HCT116 (cell line): ENCODE results near the gene CPT2. TPM values are rescaled to one million over a fixed set of nuclear protein-coding genes. Genes with fewer than 3 reads are reported as not detected.

Experiments used
- ATAC-seq: fragments of 200-7000 bp; cut with Tn5 transposase; 2 replicates; pipeline ENCODE4 v1.9.1; 2020; ENCODE audit warnings: mild to moderate bottlenecking, moderate library complexity
- BruUV-seq: library from RNA; stranded (reverse); fragments of 400-500 nt; replicated peaks from 2 replicates; lab custom pipeline; 2021; lab: Mats Ljungman, UMichigan
- CTCF ChIA-PET: fragments of 300-600 bp; sonication (Branson Sonifier 250); formaldehyde crosslinking; loops from one replicate; lab custom pipeline; 2021; ENCODE audit warnings: antibody characterized with exemption; lab: Charles Lee
- POLR2A ChIA-PET: fragments of 300-600, 350-600 bp; sonication (Branson Sonifier 250); formaldehyde crosslinking; loops from one replicate; lab custom pipeline; 2021; ENCODE audit warnings: antibody characterized with exemption; lab: Charles Lee
- RAD21 ChIA-PET, 2 experiments: fragments of 300-600 bp; sonication (Branson Sonifier 250); formaldehyde crosslinking; loops; one replicate each; lab custom pipeline; 2023; ENCODE audit warnings: low total read pairs in 2 of 2; ENCODE audit not compliant: uncharacterized antibody in 2 of 2, unreplicated experiment in 2 of 2, low non-redundant PET in 1 of 2; lab: Charles Lee
- DNase-seq: peaks from one replicate; pipeline ENCODE4 v3.0.0-alpha.2; 2010; ENCODE audit warnings: low read depth, low spot score
- H2AFZ ChIP-seq: fragments of 200-600 bp; shearing (Covaris generic), sonication (generic); 2 replicates; pipeline ENCODE4 v1.6.1; 2017; ENCODE audit warnings: low read depth, mixed run types, mixed read lengths, antibody characterized with exemption, low read length; ENCODE audit not compliant: poor library complexity, severe bottlenecking
- H3K27ac ChIP-seq: 2 replicates; pipeline ENCODE4 v1.5.1; 2012; ENCODE audit warnings: low read depth, low read length
- H3K27me3 ChIP-seq: fragments of 200-600 bp; sonication (generic); 2 replicates; pipeline ENCODE4 v1.6.1; 2016; ENCODE audit warnings: mixed run types, low read length, mixed read lengths; ENCODE audit not compliant: insufficient read depth
- H3K36me3 ChIP-seq, 2 experiments: fragments of 200-500 bp in 1 of 2; fragments of 200-600 bp in 1 of 2; sonication (Bioruptor generic) in 1 of 2; sonication (generic) in 1 of 2; 2 replicates each; pipeline versions ENCODE4 v1.5.1 to v1.6.1; 2014 to 2016; ENCODE audit warnings: low read length in 2 of 2, inconsistent platforms in 1 of 2, mixed read lengths in 1 of 2, mixed run types in 1 of 2; ENCODE audit not compliant: insufficient read depth in 2 of 2, control insufficient read depth in 1 of 2
- H3K4me1 ChIP-seq, 2 experiments: fragments of 200-600 bp in 1 of 2; sonication (generic) in 1 of 2; 2 replicates each; pipeline versions ENCODE4 v1.5.1 to v1.6.1; 2012 to 2017; ENCODE audit warnings: low read length in 2 of 2, inconsistent platforms in 1 of 2, mild to moderate bottlenecking in 1 of 2, mixed read lengths in 1 of 2, mixed run types in 1 of 2, moderate library complexity in 1 of 2; ENCODE audit not compliant: insufficient read depth in 2 of 2, control insufficient read depth in 1 of 2
- H3K4me2 ChIP-seq: fragments of 200-600 bp; sonication (generic); 2 replicates; pipeline ENCODE4 v1.6.1; 2017; ENCODE audit warnings: mixed run types, low read length, mixed read lengths
- H3K4me3 ChIP-seq, 2 experiments: fragments of 200-600 bp in 1 of 2; sonication (generic) in 1 of 2; replicated peaks in 1 of 2; 2 replicates each; pipeline ENCODE4 v1.5.1; 2011 to 2016; ENCODE audit warnings: low read length in 2 of 2, control low read depth in 1 of 2, low read depth in 1 of 2, mild to moderate bottlenecking in 1 of 2, mixed read lengths in 1 of 2, mixed run types in 1 of 2
- H3K79me2 ChIP-seq: fragments of 200-600 bp; sonication (generic); 2 replicates; pipeline ENCODE4 v1.6.1; 2017; ENCODE audit warnings: mild to moderate bottlenecking, mixed run types, low read length, moderate library complexity, mixed read lengths; ENCODE audit not compliant: insufficient read depth
- H3K9ac ChIP-seq: fragments of 200-600 bp; sonication (generic); 2 replicates; pipeline ENCODE4 v1.6.1; 2016; ENCODE audit warnings: low read length, mixed read lengths
- H3K9me2 ChIP-seq: fragments of 200-600 bp; sonication (generic), shearing (Covaris generic); 2 replicates; pipeline ENCODE4 v1.6.1; 2017; ENCODE audit warnings: mixed run types, mild to moderate bottlenecking, moderate library complexity; ENCODE audit not compliant: insufficient read depth
- H3K9me3 ChIP-seq, 2 experiments: fragments of 200-500 bp in 1 of 2; fragments of 200-600 bp in 1 of 2; sonication (Bioruptor generic) in 1 of 2; sonication (generic) in 1 of 2; 2 replicates each; pipeline ENCODE4 v1.6.1; 2014 to 2017; ENCODE audit warnings: low read length in 2 of 2, mixed read lengths in 2 of 2, inconsistent platforms in 1 of 2, low read depth in 1 of 2, mild to moderate bottlenecking in 1 of 2, mixed run types in 1 of 2, moderate library complexity in 1 of 2; ENCODE audit not compliant: control insufficient read depth in 1 of 2, insufficient read depth in 1 of 2
- H4K20me1 ChIP-seq: fragments of 200-600 bp; sonication (generic), shearing (Covaris generic); 2 replicates; pipeline ENCODE4 v1.6.1; 2017; ENCODE audit warnings: mixed run types, mild to moderate bottlenecking, moderate library complexity; ENCODE audit not compliant: insufficient read depth
- CBX3 ChIP-seq: IDR thresholded peaks from 2 replicates; pipeline ENCODE4 v1.6.1; 2012; ENCODE audit warnings: low read depth
- CEBPB ChIP-seq: IDR thresholded peaks from 2 replicates; pipeline ENCODE4 v1.6.1; 2012; ENCODE audit warnings: low read depth
- ELF1 ChIP-seq: IDR thresholded peaks from 2 replicates; pipeline ENCODE4 v1.6.1; 2012; ENCODE audit warnings: low read depth, borderline replicate concordance
- EZH2 ChIP-seq: fragments of 200-600 bp; sonication (generic); IDR thresholded peaks from 2 replicates; pipeline ENCODE4 v1.6.1; 2017; ENCODE audit warnings: antibody characterized with exemption, mixed run types
- EZH2phosphoT487 ChIP-seq: fragments of 200-600 bp; IDR thresholded peaks from 2 replicates; pipeline ENCODE4 v1.6.1; 2018; ENCODE audit warnings: antibody characterized with exemption, borderline replicate concordance
- FOSL1 ChIP-seq: IDR thresholded peaks from 2 replicates; pipeline ENCODE4 v1.6.1; 2012; ENCODE audit warnings: low read depth
- JUND ChIP-seq: IDR thresholded peaks from 2 replicates; pipeline ENCODE4 v1.6.1; 2012
- MAX ChIP-seq: IDR thresholded peaks from 2 replicates; pipeline ENCODE4 v1.6.1; 2012
- POLR2A ChIP-seq: IDR thresholded peaks from 2 replicates; pipeline ENCODE4 v1.7.0; 2011; ENCODE audit warnings: borderline replicate concordance; ENCODE audit not compliant: insufficient read depth, insufficient read length; ENCODE audit errors: extremely low read depth
- REST ChIP-seq: IDR thresholded peaks from 2 replicates; pipeline ENCODE4 v1.6.1; 2012; ENCODE audit warnings: low read depth
- SIN3A ChIP-seq: IDR thresholded peaks from 2 replicates; pipeline ENCODE4 v1.6.1; 2012; ENCODE audit warnings: low read depth
- SP1 ChIP-seq: IDR thresholded peaks from 2 replicates; pipeline ENCODE4 v1.6.1; 2012; ENCODE audit warnings: low read depth
- TCF7L2 ChIP-seq: IDR thresholded peaks from 2 replicates; pipeline ENCODE4 v1.7.0; 2011; ENCODE audit warnings: borderline replicate concordance, inconsistent platforms; ENCODE audit not compliant: insufficient read depth, insufficient read length; ENCODE audit errors: extremely low read depth
- ZNF274 ChIP-seq: fragments of 200-500 bp; sonication (Bioruptor generic); IDR thresholded peaks from 2 replicates; pipeline ENCODE4 v1.6.1; 2014; ENCODE audit warnings: mild to moderate bottlenecking, low read depth, low read length, inconsistent platforms
- intact Hi-C: fragments of 100-400 bp; cut with micrococcal nuclease; formaldehyde crosslinking; loops from 2 replicates; pipeline ENCODE4 v1.10.0; 2022
- total RNA-seq: library from RNA; stranded (reverse); gene quantifications from one replicate; pipeline ENCODE4 v1.2.1, GENCODE V29; 2021; ENCODE audit not compliant: unreplicated experiment
- TF ChIP-seq, protein P1 (sequence below): IDR thresholded peaks from 2 replicates; pipeline ENCODE4 v1.6.1; 2012

The CPT2 gene
- total RNA-seq, 1 experiment from 2014 or later: 18.1 TPM

GRCh38 chr1:53155945-53156344 is 40.7 kb upstream of the CPT2 start:
- no peak overlapping the region for H3K27ac ChIP-seq
- no TSS peak for BruUV-seq
- H3K4me2 ChIP-seq: no peak overlapping the region
- no peak overlapping the region for H3K9ac ChIP-seq
- no peaks in the 10 kb centered on the region for H3K9me3 ChIP-seq
- no peak for ATAC-seq
- no peaks in the 10 kb centered on the region for H3K27me3 ChIP-seq
- no peaks in the 10 kb centered on the region for H4K20me1 ChIP-seq
- no peaks in the 10 kb centered on the region for H3K79me2 ChIP-seq
- H3K9me2 ChIP-seq: no peaks in the 10 kb centered on the region
- intact Hi-C loops: no loop called here
- no peak overlapping the region for H2AFZ ChIP-seq
- CTCF ChIA-PET: no interaction called here
- no peak overlapping the region for H3K4me3 ChIP-seq
- no peaks in the 10 kb centered on the region for H3K36me3 ChIP-seq
- no peaks in the 10 kb centered on the region for H3K4me1 ChIP-seq
- POLR2A ChIA-PET: no interaction called here
- TF ChIP-seq MAX (no peak), TCF7L2 (no peak), ELF1 (no peak), FOSL1 (no peak), ZNF274 (no peak), CBX3 (no peak), SP1 (no peak), EZH2 (no peak), JUND (no peak), CEBPB (no peak), REST (no peak), EZH2phosphoT487 (no peak), POLR2A (no peak), SIN3A (no peak)
- TF ChIP-seq, protein P1, sequence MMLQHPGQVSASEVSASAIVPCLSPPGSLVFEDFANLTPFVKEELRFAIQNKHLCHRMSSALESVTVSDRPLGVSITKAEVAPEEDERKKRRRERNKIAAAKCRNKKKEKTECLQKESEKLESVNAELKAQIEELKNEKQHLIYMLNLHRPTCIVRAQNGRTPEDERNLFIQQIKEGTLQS: no peak
- TF ChIP-seq, all 23 proteins: peak for 0
- no peak for DNase-seq
- RAD21 ChIA-PET: no interaction called here
